NB4 (cell line): ENCODE results near the gene CLTCL1.
"Not testable (repeated sequence)": the region's sequence is repeated elsewhere in the genome, so short reads cannot be mapped to it uniquely, and the experiment has no call there.

ENCODE experiments used
- MAX ChIP-seq: IDR thresholded peaks from 2 replicates; pipeline ENCODE4 v1.6.1; 2011; ENCODE audit warnings: low read depth, low read length
- MYC ChIP-seq: IDR thresholded peaks from 2 replicates; pipeline ENCODE4 v1.6.1; 2011; ENCODE audit warnings: low read depth, low read length
- POLR2A ChIP-seq: IDR thresholded peaks from 2 replicates; pipeline ENCODE4 v1.6.1; 2011; ENCODE audit warnings: mild to moderate bottlenecking; ENCODE audit not compliant: insufficient read length; ENCODE audit errors: extremely low read depth
- TF ChIP-seq, protein P1 (sequence below): IDR thresholded peaks from one replicate; pipeline ENCODE4 v1.5.1; 2012; ENCODE audit warnings: low read depth, low read length

DNA sequence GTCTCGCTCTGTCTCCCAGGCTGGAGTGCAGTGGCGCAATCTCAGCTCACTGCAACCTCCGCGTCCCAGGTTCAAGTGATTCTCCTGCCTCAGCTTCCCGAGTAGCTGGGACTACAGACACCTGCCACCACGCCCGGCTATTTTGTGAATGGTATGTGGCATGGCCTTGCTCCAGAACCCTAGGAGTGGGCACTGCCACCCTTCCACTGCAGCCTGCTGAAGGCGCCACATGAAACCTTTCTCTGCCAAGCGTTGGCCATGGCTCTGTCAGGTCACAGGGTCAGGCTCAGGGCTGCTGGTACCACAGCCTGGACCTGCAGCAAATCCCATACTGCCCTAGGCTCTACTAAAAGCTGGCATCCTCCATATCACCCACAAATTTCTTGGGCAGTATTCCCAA lies 135.4 kb downstream of the CLTCL1 start:
- TF ChIP-seq, protein P1, sequence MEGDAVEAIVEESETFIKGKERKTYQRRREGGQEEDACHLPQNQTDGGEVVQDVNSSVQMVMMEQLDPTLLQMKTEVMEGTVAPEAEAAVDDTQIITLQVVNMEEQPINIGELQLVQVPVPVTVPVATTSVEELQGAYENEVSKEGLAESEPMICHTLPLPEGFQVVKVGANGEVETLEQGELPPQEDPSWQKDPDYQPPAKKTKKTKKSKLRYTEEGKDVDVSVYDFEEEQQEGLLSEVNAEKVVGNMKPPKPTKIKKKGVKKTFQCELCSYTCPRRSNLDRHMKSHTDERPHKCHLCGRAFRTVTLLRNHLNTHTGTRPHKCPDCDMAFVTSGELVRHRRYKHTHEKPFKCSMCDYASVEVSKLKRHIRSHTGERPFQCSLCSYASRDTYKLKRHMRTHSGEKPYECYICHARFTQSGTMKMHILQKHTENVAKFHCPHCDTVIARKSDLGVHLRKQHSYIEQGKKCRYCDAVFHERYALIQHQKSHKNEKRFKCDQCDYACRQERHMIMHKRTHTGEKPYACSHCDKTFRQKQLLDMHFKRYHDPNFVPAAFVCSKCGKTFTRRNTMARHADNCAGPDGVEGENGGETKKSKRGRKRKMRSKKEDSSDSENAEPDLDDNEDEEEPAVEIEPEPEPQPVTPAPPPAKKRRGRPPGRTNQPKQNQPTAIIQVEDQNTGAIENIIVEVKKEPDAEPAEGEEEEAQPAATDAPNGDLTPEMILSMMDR, result not testable (repeated sequence)
- not testable (repeated sequence) for TF ChIP-seq POLR2A, MYC, MAX
